Cardiac fibroblast (primary cell): ENCODE data around the gene ILRUN.
A peak's percentile ranks its signal among the peaks of the same experiment; 100 is the strongest.
"Not testable (repeated sequence)": the region's sequence is repeated elsewhere in the genome, so short reads cannot be mapped to it uniquely, and the experiment has no call there.

Experiments
- DNase-seq, 2 donors: peaks; one replicate each; pipeline versions ENCODE4 v3.0.0 to v3.0.0-alpha.2; 2010; ENCODE audit warnings: low read depth in 2 of 2
- H3K4me3 ChIP-seq, 2 donors: replicated peaks in 1 of 2; 1 replicate in 1 of 2; 2 replicates in 1 of 2; pipeline ENCODE4 v1.5.1; 2011; ENCODE audit warnings: low read depth in 2 of 2, low read length in 2 of 2, mild to moderate bottlenecking in 2 of 2, moderate library complexity in 1 of 2
- CTCF ChIP-seq: IDR thresholded peaks from one replicate; pipeline ENCODE4 v1.5.1; 2011; ENCODE audit warnings: low read depth, mild to moderate bottlenecking, low read length, inconsistent platforms

ILRUN gene

GRCh38 chr6:34672657-34673043, 23.9 kb downstream of the ILRUN start:
- H3K4me3 ChIP-seq = no peak overlapping the region

GRCh38 chr6:34671801-34672656, 24.5 kb downstream of the ILRUN start:
- no peak overlapping the region for H3K4me3 ChIP-seq
- no peak for TF ChIP-seq CTCF
- peak; percentile 39 to 85 for DNase-seq

More at GRCh38 chr6:34672657-34673043, 23.9 kb downstream of the ILRUN start:
- no peak for DNase-seq
- no peak for TF ChIP-seq CTCF

GRCh38 chr6:34671367-34671766, 25.2 kb downstream of the ILRUN start:
- TF ChIP-seq CTCF = no peak
- peak; percentile 25 to 48 for DNase-seq
- no peak overlapping the region for H3K4me3 ChIP-seq

- DNase-seq, H3K4me3 ChIP-seq: not testable (repeated sequence)
Observed at GRCh38 chr6:34668799-34669198, 27.8 kb downstream of the ILRUN start.

- TF ChIP-seq CTCF = no peak
- no peak overlapping the region for H3K4me3 ChIP-seq
- no peak for DNase-seq
Observed at GRCh38 chr6:34667481-34668238, 28.9 kb downstream of the ILRUN start.

- TF ChIP-seq CTCF = no peak
- DNase-seq = no peak
- no peak overlapping the region for H3K4me3 ChIP-seq
Observed at GRCh38 chr6:34665019-34665418, 31.5 kb downstream of the ILRUN start.

- TF ChIP-seq CTCF = no peak
- DNase-seq = peak; percentile 66 to 76
- H3K4me3 ChIP-seq = no peak overlapping the region
Observed at GRCh38 chr6:34664256-34664971, 32.2 kb downstream of the ILRUN start.
